Fibroblast of lung (primary cell): Measurements from ENCODE around the gene ZNF816. TPM values are rescaled to one million over a fixed set of nuclear protein-coding genes. Genes with fewer than 3 reads are reported as not detected.
A peak's percentile ranks its signal among the peaks of the same experiment; 100 is the strongest.

Source experiments
- DNase-seq, 2 donors: peaks; one replicate each; pipeline versions ENCODE4 v3.0.0 to v3.0.0-alpha.2; 2010; ENCODE audit warnings: low read depth in 2 of 2
- H2AFZ ChIP-seq: 2 replicates; pipeline ENCODE4 v1.5.1; 2012; ENCODE audit warnings: low read length, control low read depth, inconsistent platforms
- H3K27ac ChIP-seq: 2 replicates; pipeline ENCODE4 v1.5.1; 2011; ENCODE audit warnings: low read length, control low read depth; ENCODE audit not compliant: insufficient read depth
- H3K27me3 ChIP-seq: 2 replicates; pipeline ENCODE4 v1.5.1; 2011; ENCODE audit warnings: mild to moderate bottlenecking, low read length; ENCODE audit not compliant: control insufficient read depth, insufficient read depth
- H3K36me3 ChIP-seq: 2 replicates; pipeline ENCODE4 v1.5.1; 2011; ENCODE audit warnings: low read length; ENCODE audit not compliant: control insufficient read depth, insufficient read depth
- H3K4me1 ChIP-seq: 2 replicates; pipeline ENCODE4 v1.5.1; 2011; ENCODE audit warnings: low read length; ENCODE audit not compliant: control insufficient read depth, insufficient read depth; ENCODE audit errors: extremely low read depth
- H3K4me2 ChIP-seq: 2 replicates; pipeline ENCODE4 v1.5.1; 2011; ENCODE audit warnings: low read length, control low read depth; ENCODE audit not compliant: insufficient read depth; ENCODE audit errors: extremely low read depth
- H3K4me3 ChIP-seq, 4 experiments: fragments of 200-600 bp in 1 of 4; sonication (generic) in 1 of 4; replicated peaks in 1 of 4; 2 replicates each; pipeline ENCODE4 v1.5.1; 2011 to 2016; ENCODE audit warnings: low read length in 4 of 4, low read depth in 3 of 4, mild to moderate bottlenecking in 3 of 4, control low read depth in 2 of 4, inconsistent platforms in 1 of 4, mixed read lengths in 1 of 4; ENCODE audit not compliant: insufficient read depth in 1 of 4; ENCODE audit errors: control extremely low read depth in 1 of 4
- H3K79me2 ChIP-seq: 2 replicates; pipeline ENCODE4 v1.5.1; 2012; ENCODE audit warnings: mild to moderate bottlenecking, low read length, inconsistent platforms; ENCODE audit not compliant: control insufficient read depth, insufficient read depth
- H3K9ac ChIP-seq: 2 replicates; pipeline ENCODE4 v1.5.1; 2011; ENCODE audit warnings: mild to moderate bottlenecking, low read length, control low read depth; ENCODE audit not compliant: insufficient read depth
- H3K9me3 ChIP-seq: 2 replicates; pipeline ENCODE4 v1.5.1; 2012; ENCODE audit warnings: low read depth, low read length; ENCODE audit not compliant: control insufficient read depth, insufficient read depth
- H4K20me1 ChIP-seq: 2 replicates; pipeline ENCODE4 v1.5.1; 2011; ENCODE audit warnings: low read length; ENCODE audit not compliant: control insufficient read depth, insufficient read depth; ENCODE audit errors: extremely low read depth
- CTCF ChIP-seq, 2 donors: IDR thresholded peaks in 1 of 2; conservative IDR thresholded peaks in 1 of 2; 1 replicate in 1 of 2; 2 replicates in 1 of 2; pipeline ENCODE4 v1.5.1; 2011 to 2012; ENCODE audit warnings: low read length in 2 of 2, control low read depth in 1 of 2, inconsistent platforms in 1 of 2, low read depth in 1 of 2, mild to moderate bottlenecking in 1 of 2
- EZH2 ChIP-seq: IDR thresholded peaks from 2 replicates; pipeline ENCODE4 v1.5.1; 2012; ENCODE audit warnings: low read length, control low read depth, mild to moderate bottlenecking; ENCODE audit errors: missing control alignments
- polyA plus RNA-seq, 2 donors: library from polyadenylated mRNA; depleted of rRNA in 1 of 2; stranded (reverse) in 1 of 2; unstranded in 1 of 2; fragments of >200 nt; gene quantifications; 2 replicates each; pipeline ENCODE4 v1.2.1, GENCODE V29; 2011 to 2012; ENCODE audit warnings: missing spikeins in 1 of 2
- total RNA-seq: library from RNA; depleted of rRNA; stranded (reverse); fragments of >200 nt; gene quantifications from 2 replicates; pipeline ENCODE4 v1.2.1, GENCODE V29; 2014

The ZNF816 gene
- total and polyA plus RNA-seq, 2 donors (not counting 1 experiment from before 2014, with no cell fraction given): 2.9 to 10.1 TPM

DNA sequence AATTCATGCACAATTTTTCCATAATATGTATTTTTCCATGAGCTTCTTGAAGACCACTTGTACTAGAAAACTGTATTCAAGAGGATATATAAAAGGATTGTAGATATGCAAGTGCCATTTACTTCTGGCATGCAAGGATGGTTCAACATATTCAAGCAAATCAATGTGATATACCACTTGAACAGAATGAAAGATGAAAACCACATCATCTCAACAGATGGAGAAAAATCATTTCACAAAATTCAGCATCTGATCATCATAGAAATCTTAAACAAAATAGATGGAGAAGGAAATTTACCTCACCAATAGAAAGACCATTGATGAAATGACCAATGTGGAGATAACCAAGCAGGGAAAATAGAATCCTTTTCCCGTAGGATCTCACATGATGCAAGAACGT, 5.1 kb upstream of the ZNF816 start:
- no peak for DNase-seq
- Histone ChIP-seq H3K27me3 (no peaks in the 10 kb centered on the region), H3K27ac (no peak overlapping the region)

DNA sequence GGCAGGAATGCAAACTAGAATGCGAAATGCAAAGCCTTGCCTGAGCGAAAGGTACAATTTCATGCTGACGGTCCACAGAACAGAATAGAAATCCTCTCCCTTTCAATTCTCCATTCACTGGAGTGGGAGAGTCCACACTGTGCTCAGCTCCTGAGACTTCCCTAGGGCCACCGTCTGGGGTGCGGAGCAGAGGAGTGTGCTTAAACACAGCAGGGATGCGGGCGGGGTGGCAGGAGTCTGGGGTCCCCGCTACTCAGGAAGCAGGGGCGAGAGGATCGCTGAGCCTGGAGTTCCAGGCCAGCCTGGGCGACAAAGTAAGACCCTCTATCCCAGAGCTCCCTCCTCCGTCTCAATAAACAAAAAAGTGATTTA, 552 bp upstream of the ZNF816 start:
- Histone ChIP-seq H3K9ac (peak overlapping the region; percentile 21), H3K4me3 (peak overlapping the region; percentile 54 to 84 (median 73)), H3K9me3 (no peaks in the 10 kb centered on the region), H4K20me1 (no peaks in the 10 kb centered on the region), H3K27me3 (no peaks in the 10 kb centered on the region), H2AFZ (peak overlapping the region; percentile 81), H3K36me3 (no peaks in the 10 kb centered on the region), H3K27ac (no peak overlapping the region), H3K4me2 (peak overlapping the region; percentile 76), H3K4me1 (no peaks in the 10 kb centered on the region), H3K79me2 (no peaks in the 10 kb centered on the region)
- DNase-seq: no peak
- TF ChIP-seq EZH2: no peak
- no peak for TF ChIP-seq CTCF (conservative IDR thresholded peaks at IDR 0.05 in 1 of 2, IDR thresholded peaks at IDR 0.05 in 1 of 2; ENCODE audit: low read depth in 1 of 2, low read length in 2 of 2)

More for the DNA sequence above, 5.1 kb upstream of the ZNF816 start:
- no peak for TF ChIP-seq EZH2
- no peak for TF ChIP-seq CTCF (conservative IDR thresholded peaks at IDR 0.05 in 1 of 2, IDR thresholded peaks at IDR 0.05 in 1 of 2; ENCODE audit: low read depth in 1 of 2, low read length in 2 of 2)
- H3K4me1 ChIP-seq: no peaks in the 10 kb centered on the region
- no peak overlapping the region for H3K4me2 ChIP-seq
- no peaks in the 10 kb centered on the region for H3K9me3 ChIP-seq
- H3K4me3 ChIP-seq: no peak overlapping the region
- H3K9ac ChIP-seq: no peak overlapping the region
- H3K36me3 ChIP-seq: no peaks in the 10 kb centered on the region
- H4K20me1 ChIP-seq: no peaks in the 10 kb centered on the region
- no peak overlapping the region for H2AFZ ChIP-seq
- H3K79me2 ChIP-seq: no peaks in the 10 kb centered on the region

DNA sequence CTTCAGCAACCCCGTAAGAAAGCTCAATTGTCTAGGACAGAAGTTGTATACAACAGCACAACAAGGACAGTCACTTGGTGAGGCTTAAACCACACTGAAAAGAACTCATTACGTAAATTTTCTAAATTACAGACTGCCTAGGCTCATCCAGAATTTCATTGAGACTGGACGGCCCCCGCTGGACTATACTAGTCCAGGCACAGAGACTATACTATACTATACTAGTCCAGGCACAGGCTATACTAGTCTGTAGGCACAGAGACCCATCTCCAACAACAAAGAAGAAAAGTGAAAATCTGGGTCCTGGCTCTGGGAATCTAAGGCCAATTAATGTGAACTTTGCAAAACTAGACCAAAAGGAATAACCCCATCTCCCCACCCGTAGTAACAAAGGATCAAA, 700 bp downstream of the ZNF816 start:
- peak overlapping the region; percentile 66 to 89 (median 73) for H3K4me3 ChIP-seq
- no peaks in the 10 kb centered on the region for H4K20me1 ChIP-seq
- H3K27ac ChIP-seq: peak overlapping the region; percentile 79
- TF ChIP-seq CTCF (conservative IDR thresholded peaks at IDR 0.05 in 1 of 2, IDR thresholded peaks at IDR 0.05 in 1 of 2; ENCODE audit: low read depth in 1 of 2, low read length in 2 of 2): no peak
- H3K79me2 ChIP-seq: no peaks in the 10 kb centered on the region
- DNase-seq: no peak
- H3K9ac ChIP-seq: peak overlapping the region; percentile 63
- no peaks in the 10 kb centered on the region for H3K9me3 ChIP-seq
- H3K27me3 ChIP-seq: no peaks in the 10 kb centered on the region
- peak overlapping the region; percentile 87 for H3K4me2 ChIP-seq
- H3K36me3 ChIP-seq: no peaks in the 10 kb centered on the region
- no peaks in the 10 kb centered on the region for H3K4me1 ChIP-seq
- H2AFZ ChIP-seq: peak overlapping the region; percentile 57
